ENCODE measurements around the gene BCAS2.

Gene BCAS2

GRCh38 chr1:114581335-114582287 lies at the start of gene BCAS2:
Gene BCAS2, minus strand, starts transcription at chr1:114581615. Its CDS starts 24 bp downstream, at chr1:114581591.
- Histone ChIP-seq H3K36me3 (peaks cover 19% of the 10 kb centered on the region), H3K27ac (peak within 1 kb of the TSS; percentile 88), H3K4me1 (ENCODE audit: control insufficient read depth in 1 of 2, insufficient read depth in 1 of 2, low read depth in 1 of 2, low read length in 1 of 2) (peaks cover 13 to 15% of the 10 kb centered on the region in 2 experiments), H3K27me3 (peaks cover 17% of the 10 kb centered on the region), H3K9me3 (no peaks in the 10 kb centered on the region), H3K4me3 (ENCODE audit: low read depth in 1 of 2, low read length in 1 of 2) (peak within 1 kb of the TSS; percentile 67 to 78)
- no peak for TF ChIP-seq CTCF (IDR thresholded peaks at IDR 0.05)

- Histone ChIP-seq H3K27me3 (no peaks in the 10 kb centered on the region), H3K4me3 (ENCODE audit: low read depth in 1 of 2, low read length in 1 of 2) (no peak overlapping the region), H3K36me3 (no peaks in the 10 kb centered on the region), H3K4me1 (ENCODE audit: control insufficient read depth in 1 of 2, insufficient read depth in 1 of 2, low read depth in 1 of 2, low read length in 1 of 2) (no peaks in the 10 kb centered on the region), H3K9me3 (no peaks in the 10 kb centered on the region), H3K27ac (no peak overlapping the region)
- no peak for TF ChIP-seq CTCF (IDR thresholded peaks at IDR 0.05)
Measured at GRCh38 chr1:114627107-114627506, 45.7 kb upstream of the BCAS2 start.

GRCh38 chr1:114623364-114623763 lies 41.9 kb upstream of the BCAS2 start:
- H3K4me3 ChIP-seq (ENCODE audit: low read depth in 1 of 2, low read length in 1 of 2): no peak overlapping the region
- H3K36me3 ChIP-seq: peaks cover under 1% of the 10 kb centered on the region
- no peaks in the 10 kb centered on the region for H3K9me3 ChIP-seq
- TF ChIP-seq CTCF (IDR thresholded peaks at IDR 0.05): no peak
- no peaks in the 10 kb centered on the region for H3K4me1 ChIP-seq (ENCODE audit: control insufficient read depth in 1 of 2, insufficient read depth in 1 of 2, low read depth in 1 of 2, low read length in 1 of 2)
- no peaks in the 10 kb centered on the region for H3K27me3 ChIP-seq
- no peak overlapping the region for H3K27ac ChIP-seq

GRCh38 chr1:114620419-114620818 lies 39.0 kb upstream of the BCAS2 start:
- no peaks in the 10 kb centered on the region for H3K27me3 ChIP-seq
- H3K4me3 ChIP-seq (ENCODE audit: low read depth in 1 of 2, low read length in 1 of 2): no peak overlapping the region
- peaks cover 5% of the 10 kb centered on the region for H3K36me3 ChIP-seq
- no peaks in the 10 kb centered on the region for H3K4me1 ChIP-seq (ENCODE audit: control insufficient read depth in 1 of 2, insufficient read depth in 1 of 2, low read depth in 1 of 2, low read length in 1 of 2)
- no peak overlapping the region for H3K27ac ChIP-seq
- no peaks in the 10 kb centered on the region for H3K9me3 ChIP-seq
- no peak for TF ChIP-seq CTCF (IDR thresholded peaks at IDR 0.05)

- H3K9me3 ChIP-seq: no peaks in the 10 kb centered on the region
- H3K36me3 ChIP-seq: peaks cover 5% of the 10 kb centered on the region
- TF ChIP-seq CTCF (IDR thresholded peaks at IDR 0.05): no peak
- no peak overlapping the region for H3K4me3 ChIP-seq (ENCODE audit: low read depth in 1 of 2, low read length in 1 of 2)
- H3K27ac ChIP-seq: no peak overlapping the region
- H3K27me3 ChIP-seq: no peaks in the 10 kb centered on the region
- no peaks in the 10 kb centered on the region for H3K4me1 ChIP-seq (ENCODE audit: control insufficient read depth in 1 of 2, insufficient read depth in 1 of 2, low read depth in 1 of 2, low read length in 1 of 2)
Measured at GRCh38 chr1:114618606-114619005, 37.2 kb upstream of the BCAS2 start.

All from neutrophil (primary cell).